Stimulated activated naive B cell treated with anti-CD40 and anti-IgM and Interleukin-4, amounts not matched to agents 10 μg/mL and 1 μg/mL and 100 μg/mL, for 72 hours (primary cell): ENCODE results near the gene SGIP1.
A peak's percentile ranks its signal among the peaks of the same experiment; 100 is the strongest.
"Not testable (repeated sequence)": the region's sequence is repeated elsewhere in the genome, so short reads cannot be mapped to it uniquely, and the experiment has no call there.

Source experiments
- ATAC-seq, 2 donors: fragments of 150-1000 bp; cut with Tn5 transposase; replicated peaks; 2 replicates each; pipeline ENCODE4 v1.10.0; 2021; ENCODE audit warnings: moderate library complexity in 1 of 2
- DNase-seq: peaks from one replicate; pipeline ENCODE4 v3.0.0; 2021
- H3K27ac Mint-ChIP-seq: one replicate; pipeline ENCODE4 v1.8.0; 2022; ENCODE audit warnings: mild to moderate bottlenecking, mixed read lengths
- H3K27me3 Mint-ChIP-seq, 2 donors: one replicate each; pipeline ENCODE4 v1.8.0; 2022; ENCODE audit warnings: mixed read lengths in 2 of 2
- H3K36me3 Mint-ChIP-seq, 2 donors: one replicate each; pipeline ENCODE4 v1.8.0; 2022; ENCODE audit warnings: mixed read lengths in 2 of 2, mild to moderate bottlenecking in 1 of 2
- H3K4me1 Mint-ChIP-seq, 2 donors: one replicate each; pipeline ENCODE4 v1.8.0; 2022; ENCODE audit warnings: mixed read lengths in 2 of 2, mild to moderate bottlenecking in 1 of 2
- H3K4me3 Mint-ChIP-seq, 2 donors: one replicate each; pipeline ENCODE4 v1.8.0; 2022; ENCODE audit warnings: mild to moderate bottlenecking in 2 of 2, mixed read lengths in 2 of 2, moderate library complexity in 1 of 2
- H3K9me3 Mint-ChIP-seq, 2 donors: one replicate each; pipeline ENCODE4 v1.8.0; 2022; ENCODE audit warnings: mixed read lengths in 2 of 2, mild to moderate bottlenecking in 1 of 2

The SGIP1 gene

DNA sequence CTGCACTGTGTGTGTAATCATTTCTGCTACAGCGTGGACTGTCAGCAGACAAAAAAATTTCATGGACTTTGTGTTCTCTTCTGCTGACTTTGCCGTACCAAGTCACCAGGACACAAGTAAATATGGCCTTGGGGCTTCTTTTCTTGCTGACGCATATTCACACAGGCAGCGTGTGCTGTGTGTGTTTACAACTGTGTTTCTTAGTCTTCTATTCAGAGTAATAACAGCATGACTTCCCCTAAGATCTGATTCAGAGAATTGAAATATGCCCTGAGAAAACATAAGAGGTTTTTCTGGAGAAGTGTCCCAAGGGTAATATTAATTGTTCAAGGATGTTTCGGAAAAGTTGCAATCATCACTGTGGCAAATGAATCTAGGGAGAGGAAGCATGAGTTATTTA lies 171.2 kb downstream of the SGIP1 start:
- DNase-seq (no peak), ATAC-seq (no peak)
- Mint-ChIP-seq H3K4me3 (no peak overlapping the region), H3K9me3 (no peaks in the 10 kb centered on the region), H3K4me1 (no peaks in the 10 kb centered on the region), H3K27ac (no peak overlapping the region), H3K36me3 (no peaks in the 10 kb centered on the region), H3K27me3 (peaks cover 0 to 3% of the 10 kb centered on the region in 2 donors)

GRCh38 chr1:66711420-66711819 lies 177.5 kb downstream of the SGIP1 start:
- H3K27me3 Mint-ChIP-seq = no peaks in the 10 kb centered on the region
- H3K4me3 Mint-ChIP-seq = no peak overlapping the region
- no peak for ATAC-seq
- H3K27ac Mint-ChIP-seq = no peak overlapping the region
- no peak for DNase-seq
- no peaks in the 10 kb centered on the region for H3K4me1 Mint-ChIP-seq
- no peaks in the 10 kb centered on the region for H3K36me3 Mint-ChIP-seq
- no peaks in the 10 kb centered on the region for H3K9me3 Mint-ChIP-seq

- Mint-ChIP-seq H3K27ac (no peak overlapping the region), H3K36me3 (no peaks in the 10 kb centered on the region), H3K4me1 (no peaks in the 10 kb centered on the region)
Measured at GRCh38 chr1:66712839-66713238, 178.9 kb downstream of the SGIP1 start.

GRCh38 chr1:66723985-66724384 lies 190.0 kb downstream of the SGIP1 start:
- Mint-ChIP-seq H3K27ac (no peak overlapping the region), H3K27me3 (peaks cover 6 to 9% of the 10 kb centered on the region in 2 donors), H3K36me3 (no peaks in the 10 kb centered on the region), H3K4me3 (no peak overlapping the region), H3K9me3 (peaks cover 2 to 4% of the 10 kb centered on the region in 2 donors), H3K4me1 (peaks cover 2% of the 10 kb centered on the region in 2 donors)
- ATAC-seq (no peak), DNase-seq (no peak)

More at GRCh38 chr1:66712839-66713238, 178.9 kb downstream of the SGIP1 start:
- Mint-ChIP-seq H3K27me3 (no peaks in the 10 kb centered on the region), H3K9me3 (no peaks in the 10 kb centered on the region), H3K4me3 (no peak overlapping the region)
- DNase-seq (no peak), ATAC-seq (no peak)

GRCh38 chr1:66725885-66726665 lies 192.1 kb downstream of the SGIP1 start:
- no peak overlapping the region for H3K27ac Mint-ChIP-seq
- peak; percentile 67 to 79 for ATAC-seq
- H3K9me3 Mint-ChIP-seq = peaks cover 2 to 4% of the 10 kb centered on the region in 2 donors
- peaks cover 17 to 18% of the 10 kb centered on the region in 2 donors for H3K27me3 Mint-ChIP-seq
- H3K36me3 Mint-ChIP-seq = no peaks in the 10 kb centered on the region
- peak; percentile 51 for DNase-seq
- peaks cover 2 to 7% of the 10 kb centered on the region in 2 donors for H3K4me1 Mint-ChIP-seq
- H3K4me3 Mint-ChIP-seq = no peak overlapping the region

GRCh38 chr1:66728021-66728420 lies 194.1 kb downstream of the SGIP1 start:
- no peak for DNase-seq
- H3K4me1 Mint-ChIP-seq = peaks cover 2 to 14% of the 10 kb centered on the region in 2 donors
- H3K4me3 Mint-ChIP-seq = no peak overlapping the region
- no peak for ATAC-seq
- no peak overlapping the region for H3K27ac Mint-ChIP-seq
- H3K27me3 Mint-ChIP-seq = peaks cover 16 to 19% of the 10 kb centered on the region in 2 donors
- no peaks in the 10 kb centered on the region for H3K36me3 Mint-ChIP-seq
- H3K9me3 Mint-ChIP-seq = peaks cover 2 to 4% of the 10 kb centered on the region in 2 donors

DNA sequence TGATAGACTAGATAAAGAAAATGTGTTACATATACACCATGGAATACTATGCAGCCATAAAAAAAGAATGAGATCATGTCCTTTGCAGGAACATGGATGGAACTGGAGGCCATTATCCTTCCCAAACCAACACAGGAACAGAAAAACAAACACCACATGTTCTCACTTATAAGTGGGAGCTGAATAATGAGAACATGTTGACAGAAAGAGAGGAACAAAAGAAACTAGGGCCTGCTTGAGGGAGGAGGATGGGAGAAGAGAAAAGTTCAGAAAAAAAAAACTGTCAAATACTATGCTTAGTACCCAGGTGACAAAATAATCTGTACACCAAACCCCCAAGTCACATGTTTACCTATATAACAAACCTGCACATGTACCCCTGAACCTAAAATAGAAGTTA lies 194.8 kb downstream of the SGIP1 start:
- not testable (repeated sequence) for H3K27ac Mint-ChIP-seq, ATAC-seq, H3K9me3 Mint-ChIP-seq, H3K36me3 Mint-ChIP-seq, DNase-seq
- peaks cover 16 to 19% of the 10 kb centered on the region in 2 donors for H3K27me3 Mint-ChIP-seq
- peaks cover 2 to 20% of the 10 kb centered on the region in 2 donors for H3K4me1 Mint-ChIP-seq
- peak overlapping the region in 1 of 2 donors; percentile 39 for H3K4me3 Mint-ChIP-seq

GRCh38 chr1:66729119-66729518 lies 195.2 kb downstream of the SGIP1 start:
- Mint-ChIP-seq H3K27ac (no peak overlapping the region), H3K4me3 (no peak overlapping the region), H3K36me3 (no peaks in the 10 kb centered on the region), H3K27me3 (peaks cover 16 to 19% of the 10 kb centered on the region in 2 donors), H3K4me1 (peaks cover 2 to 20% of the 10 kb centered on the region in 2 donors), H3K9me3 (peaks cover 2 to 4% of the 10 kb centered on the region in 2 donors)
- ATAC-seq = no peak
- no peak for DNase-seq

DNA sequence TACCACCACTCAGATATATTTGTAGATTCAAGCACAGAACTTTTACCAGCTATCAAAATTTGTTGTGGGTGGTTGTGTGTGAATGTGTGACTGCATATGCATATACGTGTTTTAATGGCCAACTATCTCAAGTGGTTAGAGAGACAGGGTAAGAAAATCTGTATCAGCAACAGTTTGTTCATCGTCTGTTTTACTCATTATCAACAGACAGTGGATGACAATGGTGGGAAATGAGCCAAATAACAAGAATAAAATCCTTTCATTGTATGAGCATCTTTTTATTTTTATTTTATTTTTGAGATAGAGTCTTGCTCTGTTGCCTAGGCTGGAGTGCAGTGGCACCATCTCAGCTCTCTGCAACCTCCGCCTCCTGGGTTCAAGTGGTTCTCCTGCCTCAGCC lies 195.6 kb downstream of the SGIP1 start:
- Mint-ChIP-seq H3K36me3 (no peaks in the 10 kb centered on the region), H3K9me3 (peaks cover 2 to 4% of the 10 kb centered on the region in 2 donors), H3K27me3 (peaks cover 16 to 19% of the 10 kb centered on the region in 2 donors), H3K4me3 (no peak overlapping the region), H3K27ac (no peak overlapping the region), H3K4me1 (peaks cover 2 to 20% of the 10 kb centered on the region in 2 donors)
- ATAC-seq = no peak
- DNase-seq = no peak

- Mint-ChIP-seq H3K4me1 (peaks cover 2 to 20% of the 10 kb centered on the region in 2 donors), H3K27me3 (peaks cover 16 to 19% of the 10 kb centered on the region in 2 donors), H3K27ac (no peak overlapping the region), H3K9me3 (peaks cover 2 to 4% of the 10 kb centered on the region in 2 donors), H3K4me3 (no peak overlapping the region), H3K36me3 (no peaks in the 10 kb centered on the region)
- no peak for DNase-seq
- no peak for ATAC-seq
Measured at GRCh38 chr1:66730462-66730861, 196.5 kb downstream of the SGIP1 start.

- no peak for DNase-seq
- Mint-ChIP-seq H3K4me1 (peaks cover 2 to 20% of the 10 kb centered on the region in 2 donors), H3K27me3 (peaks cover 16 to 19% of the 10 kb centered on the region in 2 donors), H3K9me3 (peaks cover 2 to 4% of the 10 kb centered on the region in 2 donors), H3K36me3 (no peaks in the 10 kb centered on the region), H3K4me3 (no peak overlapping the region), H3K27ac (no peak overlapping the region)
- ATAC-seq = no peak
Measured at GRCh38 chr1:66731170-66731865, 197.4 kb downstream of the SGIP1 start.

- DNase-seq = no peak
- Mint-ChIP-seq H3K27me3 (peaks cover 16 to 19% of the 10 kb centered on the region in 2 donors), H3K4me3 (no peak overlapping the region), H3K9me3 (peaks cover 2 to 4% of the 10 kb centered on the region in 2 donors), H3K4me1 (peaks cover 2 to 20% of the 10 kb centered on the region in 2 donors), H3K27ac (no peak overlapping the region), H3K36me3 (no peaks in the 10 kb centered on the region)
- ATAC-seq = peak; percentile 61 to 67
Measured at GRCh38 chr1:66732407-66733166, 198.6 kb downstream of the SGIP1 start.

DNA sequence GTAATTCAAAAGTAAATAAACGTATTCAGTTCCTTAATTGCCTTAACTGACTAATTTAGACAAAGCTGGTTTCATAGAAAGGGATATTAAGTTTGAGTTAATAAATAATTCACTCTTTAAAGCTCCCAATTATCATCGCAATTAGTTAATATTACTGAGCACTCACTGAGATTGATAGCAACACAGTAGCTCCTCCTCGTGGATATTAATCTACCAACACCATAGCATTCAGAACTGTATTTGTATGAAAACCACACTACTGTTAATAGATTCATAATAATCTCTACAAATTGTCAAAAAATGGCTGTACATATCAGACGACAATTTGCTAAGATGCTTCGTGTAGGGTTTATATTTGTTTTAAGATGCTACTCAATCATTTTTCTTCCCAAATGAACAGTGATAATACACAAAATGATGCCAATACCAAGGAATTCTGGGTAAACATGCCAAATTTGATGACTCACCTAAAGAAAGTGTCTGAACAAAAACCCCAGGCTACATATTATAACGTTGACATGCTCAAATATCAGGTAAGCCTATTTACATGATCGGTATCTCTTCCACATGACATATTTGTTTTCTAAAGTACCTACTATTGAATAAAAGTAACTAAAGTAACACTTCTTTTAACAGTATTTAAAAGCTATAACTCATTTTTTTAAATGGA lies 199.5 kb downstream of the SGIP1 start:
- Mint-ChIP-seq H3K4me3 (no peak overlapping the region), H3K36me3 (no peaks in the 10 kb centered on the region)
- ATAC-seq = no peak

DNA sequence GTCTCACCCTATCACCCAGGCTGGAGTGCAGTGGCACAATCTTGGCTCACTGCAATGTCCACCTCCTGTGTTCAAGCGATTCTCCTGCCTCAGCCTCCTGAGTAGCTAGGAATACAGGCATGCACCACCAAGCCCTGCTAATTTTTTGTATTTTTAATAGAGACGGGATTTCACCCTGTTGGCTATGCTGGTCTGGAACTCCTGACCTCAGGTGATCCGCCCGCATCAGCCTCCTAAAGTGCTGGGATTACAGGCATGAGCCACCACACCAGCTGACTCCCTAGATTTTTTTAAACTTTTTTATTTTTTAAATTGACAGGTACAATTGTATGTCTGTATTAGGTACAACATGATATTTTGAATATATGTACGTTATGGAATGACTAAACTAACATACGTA lies 200.6 kb downstream of the SGIP1 start:
- peaks cover 7 to 21% of the 10 kb centered on the region in 2 donors for H3K4me1 Mint-ChIP-seq
- not testable (repeated sequence) for H3K36me3 Mint-ChIP-seq, H3K27ac Mint-ChIP-seq, ATAC-seq, H3K4me3 Mint-ChIP-seq, H3K9me3 Mint-ChIP-seq, DNase-seq
- H3K27me3 Mint-ChIP-seq = peaks cover 10 to 11% of the 10 kb centered on the region in 2 donors

More for the DNA sequence above, 199.5 kb downstream of the SGIP1 start:
- Mint-ChIP-seq H3K27ac (no peak overlapping the region), H3K9me3 (peaks cover 2 to 3% of the 10 kb centered on the region in 2 donors), H3K4me1 (peaks cover 2 to 20% of the 10 kb centered on the region in 2 donors), H3K27me3 (peaks cover 16 to 18% of the 10 kb centered on the region in 2 donors)
- DNase-seq = no peak
